Measurements from ENCODE around the gene KCNN3.

The KCNN3 gene

GRCh38 chr1:154719586-154720327 is 150.3 kb downstream of the KCNN3 start:
- no peak for TF ChIP-seq PRDM1 (tag by site-specific recombination; IDR thresholded peaks at IDR 0.05)
- no peak for TF ChIP-seq ZNF549 (tag by site-specific recombination; IDR thresholded peaks at IDR 0.05)
- TF ChIP-seq ZNF23 (tag by site-specific recombination; IDR thresholded peaks at IDR 0.05; ENCODE audit: borderline replicate concordance): no peak
- TF ChIP-seq ZNF37A (tag by site-specific recombination; IDR thresholded peaks at IDR 0.05): no peak
- TF ChIP-seq ZNF221 (tag by site-specific recombination; IDR thresholded peaks at IDR 0.05; ENCODE audit: borderline replicate concordance): no peak
- H3K27ac ChIP-seq (ENCODE audit: extremely low read depth, low read depth, low read length): no peak overlapping the region
- ChIA-PET POLR2A (no interaction called here), CTCF (interaction anchor here (0.6 to 1.5 kb wide), 5 partner anchors 22 to 115 kb away, joined by 3 to 5 read pairs (median 3); no protein-coding TSS in a partner anchor)
- no peaks in the 10 kb centered on the region for H3K36me3 ChIP-seq (ENCODE audit: control insufficient read depth in 2 of 2, insufficient read depth in 1 of 2, low read length in 2 of 2)
- no peaks in the 10 kb centered on the region for H3K4me1 ChIP-seq (ENCODE audit: control insufficient read depth, insufficient read depth, low read length)
- H3K9me3 ChIP-seq (ENCODE audit: control insufficient read depth, insufficient read depth, low read depth, low read length): no peaks in the 10 kb centered on the region
- no peak overlapping the region for H3K4me3 ChIP-seq (ENCODE audit: low read depth, low read length)

- Histone ChIP-seq H3K4me3 (ENCODE audit: low read depth, low read length) (no peak overlapping the region), H3K4me1 (ENCODE audit: control insufficient read depth, insufficient read depth, low read length) (no peaks in the 10 kb centered on the region), H3K36me3 (ENCODE audit: control insufficient read depth in 2 of 2, insufficient read depth in 1 of 2, low read length in 2 of 2) (peaks cover 0 to 5% of the 10 kb centered on the region in 2 experiments; a peak in 1 of 3 replicates), H3K27ac (ENCODE audit: extremely low read depth, low read depth, low read length) (no peak overlapping the region), H3K9me3 (ENCODE audit: control insufficient read depth, insufficient read depth, low read depth, low read length) (no peaks in the 10 kb centered on the region)
- TF ChIP-seq ZNF398 (tag by site-specific recombination; IDR thresholded peaks at IDR 0.05) (no peak), ZNF664 (tag by site-specific recombination; IDR thresholded peaks at IDR 0.05) (peak; percentile 88)
- ChIA-PET POLR2A (no interaction called here), CTCF (no interaction called here)
These were observed 151.5 kb downstream of the KCNN3 start for GRCh38 chr1:154718566-154718965.

GRCh38 chr1:154717528-154717924 is 152.6 kb downstream of the KCNN3 start:
- H3K4me3 ChIP-seq (ENCODE audit: low read depth, low read length): no peak overlapping the region
- no peak overlapping the region for H3K27ac ChIP-seq (ENCODE audit: extremely low read depth, low read depth, low read length)
- peaks cover 0 to 5% of the 10 kb centered on the region in 2 experiments; a peak in 1 of 3 replicates for H3K36me3 ChIP-seq (ENCODE audit: control insufficient read depth in 2 of 2, insufficient read depth in 1 of 2, low read length in 2 of 2)
- H3K9me3 ChIP-seq (ENCODE audit: control insufficient read depth, insufficient read depth, low read depth, low read length): no peaks in the 10 kb centered on the region
- POLR2A ChIA-PET: no interaction called here
- TF ChIP-seq ZNF292 (tag by site-specific recombination; IDR thresholded peaks at IDR 0.05; ENCODE audit: borderline replicate concordance, low read depth) (no peak), PRDM1 (tag by site-specific recombination; IDR thresholded peaks at IDR 0.05) (no peak), MZF1 (tag by site-specific recombination; IDR thresholded peaks at IDR 0.05; ENCODE audit: borderline replicate concordance) (no peak), ZNF48 (tag by site-specific recombination; IDR thresholded peaks at IDR 0.05) (no peak), ZNF132 (tag by site-specific recombination; IDR thresholded peaks at IDR 0.05; ENCODE audit: borderline replicate concordance) (no peak), ZNF138 (tag by site-specific recombination; IDR thresholded peaks at IDR 0.05; ENCODE audit: borderline replicate concordance) (no peak), EGR2 (tag by site-specific recombination; IDR thresholded peaks at IDR 0.05; ENCODE audit: low read depth) (no peak), ZBTB20 (tag by site-specific recombination; IDR thresholded peaks at IDR 0.05) (no peak), ZNF394 (tag by site-specific recombination; IDR thresholded peaks at IDR 0.05; ENCODE audit: borderline replicate concordance) (no peak), ZNF530 (tag by site-specific recombination; IDR thresholded peaks at IDR 0.05; ENCODE audit: low read depth) (no peak), ZNF223 (tag by site-specific recombination; IDR thresholded peaks at IDR 0.05) (no peak), PATZ1 (tag by site-specific recombination; IDR thresholded peaks at IDR 0.05) (no peak), ZNF16 (tag by site-specific recombination; IDR thresholded peaks at IDR 0.05; ENCODE audit: low read depth) (no peak), ZNF423 (tag by site-specific recombination; IDR thresholded peaks at IDR 0.05) (no peak), ZIC2 (tag by site-specific recombination; IDR thresholded peaks at IDR 0.05) (no peak), TRIM28 (IDR thresholded peaks at IDR 0.05; ENCODE audit: borderline replicate concordance, low read length) (no peak), ZNF354C (tag by site-specific recombination; IDR thresholded peaks at IDR 0.05; ENCODE audit: borderline replicate concordance, low read depth) (no peak), TSHZ1 (tag by site-specific recombination; IDR thresholded peaks at IDR 0.05; ENCODE audit: borderline replicate concordance) (no peak)
- CTCF ChIA-PET: no interaction called here
- no peaks in the 10 kb centered on the region for H3K4me1 ChIP-seq (ENCODE audit: control insufficient read depth, insufficient read depth, low read length)
